Muscle of leg (tissue), 11 donors: ENCODE results near the gene SCO2. TPM values are rescaled to one million over a fixed set of nuclear protein-coding genes. Genes with fewer than 3 reads are reported as not detected.

Experiments used
- DNase-seq: peaks from one replicate; pipeline ENCODE4 v3.0.0; 2013
- H3K27ac ChIP-seq: one replicate; pipeline ENCODE4 v1.5.1; 2013; ENCODE audit warnings: mild to moderate bottlenecking, low read length, control low read depth
- H3K27me3 ChIP-seq: one replicate; pipeline ENCODE4 v1.6.1; 2013; ENCODE audit warnings: low read length; ENCODE audit not compliant: control insufficient read depth, insufficient read depth
- H3K36me3 ChIP-seq: one replicate; pipeline ENCODE4 v1.6.1; 2013; ENCODE audit warnings: low read length; ENCODE audit not compliant: control insufficient read depth, insufficient read depth
- H3K4me1 ChIP-seq: one replicate; pipeline ENCODE4 v1.6.1; 2013; ENCODE audit warnings: low read length; ENCODE audit not compliant: control insufficient read depth, insufficient read depth
- H3K4me3 ChIP-seq: one replicate; pipeline ENCODE4 v1.5.1; 2013; ENCODE audit warnings: low read length, control low read depth
- H3K9me3 ChIP-seq: replicated peaks from 2 replicates; pipeline ENCODE4 v1.6.1; 2013; ENCODE audit warnings: low read depth, low read length; ENCODE audit not compliant: control insufficient read depth
- WGBS: methylation state at CpG from one replicate; pipeline ENCODE4 v1.1.5; 2013; ENCODE audit warnings: missing lambda C conversion rate; ENCODE audit not compliant: insufficient coverage; 5-methylcytosine and 5-hydroxymethylcytosine counted together
- polyA plus RNA-seq, 8 donors: library from polyadenylated mRNA; unstranded; fragments of 120-200 nt; gene quantifications; one replicate each; pipeline versions ENCODE4 v1.2.1 to v1.2.3, GENCODE V29; 2013; ENCODE audit warnings: inconsistent platforms in 1 of 8, low replicate concordance in 1 of 8; ENCODE audit not compliant: insufficient read length in 8 of 8, insufficient read depth in 1 of 8
- total RNA-seq: library from RNA; stranded (reverse); fragments of 120-200 nt; gene quantifications from one replicate; pipeline ENCODE4 v1.2.4, GENCODE V29; 2013

SCO2 gene
- total and polyA plus RNA-seq, 9 donors = 0.40 to 7.0 (median 3.1) TPM

DNA sequence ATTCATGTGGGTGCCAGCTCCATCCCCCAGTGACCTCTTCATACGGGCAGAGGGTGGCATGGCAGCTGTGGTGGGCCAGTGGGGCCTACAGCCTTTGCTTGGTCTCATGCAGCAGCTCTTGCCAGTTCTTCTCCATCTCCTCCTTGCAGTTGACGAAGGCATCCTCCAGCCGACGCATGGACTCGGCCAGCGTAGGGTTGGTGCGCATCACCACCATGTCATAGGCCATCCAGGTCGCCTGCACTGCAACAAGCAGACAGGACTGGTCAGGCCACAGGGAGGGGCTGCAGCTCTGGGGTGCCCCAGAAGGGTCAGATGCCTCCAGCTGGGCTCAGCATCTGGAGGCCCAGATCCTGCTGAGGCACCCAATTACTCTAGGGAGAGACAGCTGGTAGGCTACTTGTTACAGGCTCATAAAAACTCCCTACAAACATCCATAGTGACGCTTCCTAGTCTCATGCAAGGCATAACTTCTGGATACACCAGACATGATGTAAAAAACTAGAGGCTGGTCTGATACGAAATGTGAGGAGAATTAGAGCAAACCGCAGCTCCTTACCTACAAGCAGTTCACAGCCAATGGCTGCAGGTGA lies 25.9 kb upstream of the SCO2 start:
- no peak overlapping the region for H3K27ac ChIP-seq
- peaks cover 40% of the 10 kb centered on the region for H3K27me3 ChIP-seq
- DNase-seq = no peak
- 89% methylated on average over 8 of the region's 11 CpGs for WGBS
- no peak overlapping the region for H3K4me3 ChIP-seq
- peaks cover 4% of the 10 kb centered on the region for H3K4me1 ChIP-seq
- no peaks in the 10 kb centered on the region for H3K9me3 ChIP-seq
- H3K36me3 ChIP-seq = no peaks in the 10 kb centered on the region

DNA sequence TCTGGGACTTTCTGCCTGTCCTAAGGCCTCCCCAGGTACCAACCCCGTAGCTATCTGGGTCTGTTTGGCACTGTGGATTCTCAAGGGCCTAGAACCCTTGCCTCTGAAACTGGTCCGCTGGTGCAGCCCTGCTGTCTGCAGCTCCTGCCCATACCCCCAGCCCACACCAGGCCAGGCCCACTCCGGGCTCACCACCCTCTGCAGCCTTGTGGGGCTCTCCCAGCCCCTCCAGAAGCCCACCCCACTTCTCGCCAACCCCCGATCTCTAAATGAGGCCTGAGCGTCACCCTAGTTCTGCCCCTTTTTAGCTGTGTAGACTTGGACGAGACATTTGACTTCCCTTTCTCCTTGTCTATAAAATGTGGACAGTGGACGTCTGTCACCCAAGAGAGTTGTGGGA lies 25.0 kb upstream of the SCO2 start:
- DNase-seq = no peak
- 83% methylated on average over 7 of the region's 8 CpGs for WGBS
- Histone ChIP-seq H3K9me3 (no peaks in the 10 kb centered on the region), H3K4me1 (peaks cover 4% of the 10 kb centered on the region), H3K36me3 (no peaks in the 10 kb centered on the region), H3K4me3 (no peak overlapping the region), H3K27me3 (peaks cover 49% of the 10 kb centered on the region), H3K27ac (no peak overlapping the region)

DNA sequence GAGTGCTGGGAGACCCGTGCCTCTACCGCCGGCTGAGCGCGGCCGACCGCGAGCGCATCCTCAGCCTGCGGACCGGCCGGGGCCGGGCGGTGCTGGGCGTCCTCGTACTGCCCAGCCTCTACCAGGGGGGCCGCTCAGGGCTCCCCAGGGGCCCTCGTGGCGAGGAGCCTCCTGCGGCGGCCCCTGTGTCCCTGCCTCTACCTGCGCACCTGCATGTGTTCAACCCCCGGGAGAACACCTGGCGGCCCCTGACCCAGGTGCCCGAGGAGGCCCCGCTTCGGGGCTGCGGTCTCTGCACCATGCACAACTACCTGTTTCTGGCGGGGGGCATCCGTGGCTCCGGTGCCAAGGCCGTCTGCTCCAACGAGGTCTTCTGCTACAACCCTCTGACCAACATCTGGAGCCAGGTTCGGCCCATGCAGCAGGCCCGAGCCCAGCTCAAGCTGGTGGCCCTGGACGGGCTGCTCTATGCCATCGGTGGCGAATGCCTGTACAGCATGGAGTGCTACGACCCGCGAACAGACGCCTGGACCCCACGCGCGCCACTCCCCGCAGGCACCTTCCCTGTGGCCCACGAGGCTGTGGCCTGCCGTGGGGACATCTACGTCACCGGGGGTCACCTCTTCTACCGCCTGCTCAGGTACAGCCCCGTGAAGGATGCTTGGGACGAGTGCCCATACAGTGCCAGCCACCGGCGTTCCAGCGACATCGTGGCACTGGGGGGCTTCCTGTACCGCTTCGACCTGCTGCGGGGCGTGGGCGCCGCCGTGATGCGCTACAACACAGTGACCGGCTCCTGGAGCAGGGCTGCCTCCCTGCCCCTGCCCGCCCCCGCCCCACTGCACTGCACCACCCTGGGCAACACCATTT lies 23.8 kb upstream of the SCO2 start:
- DNase-seq = no peak
- no peaks in the 10 kb centered on the region for H3K36me3 ChIP-seq
- 64% methylated on average over 61 of the region's 68 CpGs for WGBS
- no peak overlapping the region for H3K4me3 ChIP-seq
- H3K4me1 ChIP-seq = peaks cover 10% of the 10 kb centered on the region
- H3K27me3 ChIP-seq = peaks cover 61% of the 10 kb centered on the region
- H3K27ac ChIP-seq = no peak overlapping the region
- H3K9me3 ChIP-seq = no peaks in the 10 kb centered on the region

DNA sequence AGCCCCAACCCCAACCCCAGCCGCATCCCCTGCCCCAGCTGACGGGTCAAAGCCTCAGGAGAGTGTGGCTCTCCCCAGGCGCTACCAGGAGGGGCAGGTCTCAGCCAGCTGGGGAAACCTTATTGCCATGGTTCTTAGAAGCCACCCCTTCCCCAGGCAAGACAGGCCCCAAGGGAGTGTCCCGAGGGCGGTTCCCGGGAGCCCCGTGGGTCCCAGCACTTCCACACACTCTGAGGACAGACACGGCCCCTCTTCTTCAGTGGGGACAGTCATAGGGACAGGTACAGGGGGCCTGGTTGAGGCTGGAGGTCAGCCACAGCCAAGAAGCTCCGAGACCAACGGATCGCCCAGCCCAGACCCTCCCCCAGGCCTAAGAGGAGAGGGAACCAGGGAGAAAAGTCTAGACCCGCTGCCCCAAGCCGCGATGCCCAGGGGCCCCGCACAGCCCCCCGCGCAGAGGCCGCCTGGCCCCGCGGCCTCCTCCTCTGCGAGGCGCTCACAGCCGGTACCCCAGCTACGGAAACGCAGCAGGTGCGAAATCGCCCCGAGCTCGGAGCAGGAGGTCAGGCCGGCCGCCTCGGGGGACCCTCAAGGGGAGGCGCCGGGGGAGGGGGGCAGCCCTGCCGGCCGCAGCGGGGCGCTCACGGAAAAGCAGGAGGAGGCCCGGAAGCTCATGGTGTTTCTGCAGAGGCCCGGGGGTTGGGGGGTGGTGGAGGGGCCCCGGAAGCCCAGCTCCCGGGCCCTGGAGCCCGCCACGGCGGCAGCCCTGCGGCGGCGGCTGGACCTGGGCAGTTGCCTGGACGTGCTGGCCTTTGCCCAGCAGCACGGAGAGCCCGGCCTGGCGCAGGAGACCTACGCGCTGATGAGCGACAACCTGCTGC lies 22.9 kb upstream of the SCO2 start:
- 2% methylated on average over 50 of the region's 56 CpGs for WGBS
- Histone ChIP-seq H3K27me3 (peaks cover 70% of the 10 kb centered on the region), H3K4me1 (peaks cover 13% of the 10 kb centered on the region)

DNA sequence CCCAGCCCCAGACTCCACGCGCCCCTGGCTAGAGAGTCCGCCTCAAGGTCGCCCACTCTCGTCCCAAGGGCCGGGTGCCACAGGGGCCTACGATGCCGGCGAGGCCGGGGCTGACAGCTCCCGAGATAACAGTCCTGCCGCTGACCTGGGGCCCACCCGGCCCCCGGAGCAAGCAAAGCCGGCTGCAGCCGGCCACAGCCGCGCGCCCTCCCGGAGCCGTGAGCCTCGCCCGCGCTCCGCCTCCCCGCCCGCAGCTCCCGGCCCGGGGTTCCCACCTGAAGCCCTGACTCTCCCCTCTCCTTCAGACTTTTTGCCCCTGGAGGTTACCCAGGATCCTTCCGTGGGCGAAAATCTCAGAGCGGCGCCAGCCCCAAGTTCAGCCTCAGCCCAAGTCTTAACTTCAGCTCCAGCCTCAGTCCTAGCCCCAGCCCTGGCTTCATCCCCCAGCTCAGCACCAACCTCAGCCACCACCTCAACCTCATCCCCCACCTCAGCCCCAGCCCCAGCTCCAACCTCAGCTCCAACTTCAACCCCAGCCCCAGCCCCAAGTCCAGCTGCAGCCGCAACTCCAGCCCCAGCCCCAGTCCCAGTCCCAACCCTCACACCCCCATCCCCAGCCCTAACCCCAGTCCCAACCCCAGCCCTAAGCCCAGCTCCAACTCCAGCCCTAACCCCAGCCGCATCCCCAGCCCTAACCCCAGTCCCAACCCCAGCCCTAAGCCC lies 22.0 kb upstream of the SCO2 start:
- Histone ChIP-seq H3K9me3 (no peaks in the 10 kb centered on the region), H3K4me3 (no peak overlapping the region), H3K36me3 (no peaks in the 10 kb centered on the region), H3K27me3 (peaks cover 75% of the 10 kb centered on the region), H3K27ac (no peak overlapping the region), H3K4me1 (peaks cover 13% of the 10 kb centered on the region)
- 10% methylated on average over 35 of the region's 35 CpGs for WGBS
- DNase-seq = no peak

More for the DNA sequence above, 22.9 kb upstream of the SCO2 start:
- no peaks in the 10 kb centered on the region for H3K36me3 ChIP-seq
- no peak overlapping the region for H3K27ac ChIP-seq
- no peaks in the 10 kb centered on the region for H3K9me3 ChIP-seq
- H3K4me3 ChIP-seq = peak overlapping the region; percentile 8
- no peak for DNase-seq

DNA sequence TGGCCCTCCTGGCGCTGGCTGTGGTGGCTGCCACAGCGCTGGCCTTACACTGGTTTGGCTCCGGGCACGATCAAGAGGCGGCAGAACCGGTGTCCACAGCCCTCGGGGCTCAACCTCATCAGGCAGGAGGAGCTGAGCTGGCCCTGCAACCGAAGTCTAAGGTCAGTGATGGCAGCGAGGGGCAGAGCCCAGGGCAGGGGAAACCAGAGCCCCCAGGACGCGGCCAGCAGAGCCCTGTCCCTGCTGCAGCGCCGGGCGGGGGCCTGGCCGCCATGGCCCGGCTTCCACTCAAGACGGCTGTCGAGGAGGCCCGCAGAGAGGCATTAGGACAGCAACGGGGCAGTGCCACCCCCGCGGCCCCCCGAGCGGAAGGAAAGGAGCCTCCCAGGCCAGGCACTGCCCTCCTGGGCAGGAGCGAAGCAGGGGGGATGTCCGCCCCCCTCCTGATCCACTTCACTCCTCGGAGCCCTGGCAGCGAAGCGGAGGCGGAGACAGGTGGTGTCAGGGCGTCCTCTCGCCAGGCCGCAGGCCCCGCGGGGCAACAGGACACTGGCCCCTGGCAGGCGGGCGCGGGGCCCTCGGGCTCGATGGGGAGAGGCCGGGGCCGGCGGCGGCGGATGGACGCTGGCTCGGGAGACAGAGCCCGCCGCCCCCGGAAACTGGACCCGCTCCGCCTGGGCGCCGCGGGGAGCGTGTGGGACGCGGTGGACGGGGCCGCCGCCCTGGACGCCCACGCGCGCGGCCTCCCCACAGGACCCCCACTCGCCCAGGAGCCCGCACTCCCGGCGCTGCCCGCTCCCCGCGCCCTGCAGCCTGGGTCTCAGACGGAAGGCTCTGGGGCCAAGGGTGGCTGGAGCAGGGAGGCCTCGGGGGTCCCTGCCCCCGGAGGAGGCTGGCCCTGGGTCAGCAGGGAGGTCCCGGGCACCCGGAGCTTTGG lies 21.2 kb upstream of the SCO2 start:
- H3K9me3 ChIP-seq = no peaks in the 10 kb centered on the region
- no peak overlapping the region for H3K27ac ChIP-seq
- 44% methylated on average over 71 of the region's 78 CpGs for WGBS
- DNase-seq = no peak
- H3K4me3 ChIP-seq = no peak overlapping the region
- no peaks in the 10 kb centered on the region for H3K36me3 ChIP-seq
- peaks cover 78% of the 10 kb centered on the region for H3K27me3 ChIP-seq
- peaks cover 13% of the 10 kb centered on the region for H3K4me1 ChIP-seq

DNA sequence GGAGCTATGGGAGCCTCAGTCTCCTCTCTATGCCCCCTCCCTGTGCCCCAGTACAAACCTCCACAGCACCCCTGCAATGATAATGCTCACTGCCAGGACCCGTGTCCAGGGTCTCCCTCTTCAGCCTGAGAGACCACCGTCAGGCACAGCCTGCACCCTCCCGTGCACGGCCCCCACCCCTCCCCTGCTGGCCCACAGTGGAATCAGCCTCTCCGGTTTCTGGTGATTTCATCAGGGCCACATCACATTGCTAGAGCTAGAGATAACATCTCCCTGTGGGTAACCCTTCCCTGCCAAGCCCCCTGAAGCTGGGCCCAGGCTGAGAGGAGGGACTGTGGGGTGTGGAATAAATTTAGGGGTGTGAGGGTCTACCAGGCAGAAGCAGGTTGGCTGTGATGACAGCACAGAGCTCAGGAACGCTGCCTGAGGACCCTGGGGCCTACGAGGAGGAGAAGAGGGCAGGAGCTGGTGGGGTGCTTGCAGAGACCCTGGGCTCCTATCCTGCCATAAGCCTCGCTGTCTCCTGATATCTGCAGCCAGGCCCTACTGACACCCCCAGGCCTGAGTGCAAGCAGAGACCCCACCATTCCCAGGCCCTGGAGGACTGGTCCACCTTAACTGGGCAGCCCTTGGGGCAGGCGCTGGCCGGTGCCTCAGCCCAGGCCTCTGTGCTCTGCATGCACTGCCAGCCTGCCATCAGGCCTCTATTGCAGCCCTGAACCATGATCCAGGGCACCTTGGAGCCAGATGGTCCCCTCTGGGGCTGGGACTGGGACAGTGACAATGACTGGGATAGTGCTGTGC lies 20.3 kb upstream of the SCO2 start, which contains the start of gene KLHDC7B:
KLHDC7B (plus strand) TSS at position 378 of the 804 bp plus-strand sequence; CDS start at position 723, 345 bp downstream.
- WGBS = 49% methylated on average over 8 of the region's 10 CpGs
- DNase-seq = no peak

DNA sequence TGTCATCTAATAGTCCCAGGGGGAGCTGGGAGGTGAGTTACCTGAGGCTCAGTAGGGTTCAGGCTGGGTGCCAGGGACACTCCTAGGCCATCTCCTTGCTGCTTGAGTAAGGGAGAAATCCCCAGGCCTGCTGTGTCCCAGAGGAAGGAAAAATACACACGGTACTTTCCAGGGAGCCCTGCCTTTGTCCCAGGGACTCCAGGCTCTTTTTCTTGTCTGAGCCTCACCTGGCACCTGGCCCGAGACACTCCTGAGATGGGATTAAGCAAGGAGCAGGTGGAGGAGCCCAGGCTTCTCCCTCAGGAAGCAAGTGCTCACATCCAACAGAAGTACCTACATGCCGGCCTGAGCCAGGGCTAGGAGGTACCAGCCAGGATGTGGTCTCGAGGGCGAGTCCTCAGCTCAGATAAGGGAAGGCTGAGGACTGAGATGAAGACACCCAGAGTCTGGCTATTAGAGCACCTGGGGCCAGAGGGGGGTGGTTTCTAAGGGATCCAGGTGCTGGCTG lies 19.4 kb upstream of the SCO2 start:
- 71% methylated on average over 2 of the region's 5 CpGs for WGBS
- Histone ChIP-seq H3K4me3 (no peak overlapping the region), H3K27me3 (peaks cover 71% of the 10 kb centered on the region)

More for the DNA sequence above, 20.3 kb upstream of the SCO2 start, which contains the start of gene KLHDC7B:
- Histone ChIP-seq H3K36me3 (no peaks in the 10 kb centered on the region), H3K4me3 (no peak within 1 kb of the TSS), H3K27ac (no peak within 1 kb of the TSS), H3K9me3 (no peaks in the 10 kb centered on the region), H3K4me1 (peaks cover 13% of the 10 kb centered on the region), H3K27me3 (peaks cover 76% of the 10 kb centered on the region)

More for the DNA sequence above, 19.4 kb upstream of the SCO2 start:
- Histone ChIP-seq H3K27ac (peak overlapping the region; percentile 51), H3K4me1 (peaks cover 13% of the 10 kb centered on the region), H3K36me3 (no peaks in the 10 kb centered on the region), H3K9me3 (no peaks in the 10 kb centered on the region)
- no peak for DNase-seq
